ENCODE data around the gene VANGL2.
"Not testable (repeated sequence)": the region's sequence is repeated elsewhere in the genome, so short reads cannot be mapped to it uniquely, and the experiment has no call there.

VANGL2 gene

DNA sequence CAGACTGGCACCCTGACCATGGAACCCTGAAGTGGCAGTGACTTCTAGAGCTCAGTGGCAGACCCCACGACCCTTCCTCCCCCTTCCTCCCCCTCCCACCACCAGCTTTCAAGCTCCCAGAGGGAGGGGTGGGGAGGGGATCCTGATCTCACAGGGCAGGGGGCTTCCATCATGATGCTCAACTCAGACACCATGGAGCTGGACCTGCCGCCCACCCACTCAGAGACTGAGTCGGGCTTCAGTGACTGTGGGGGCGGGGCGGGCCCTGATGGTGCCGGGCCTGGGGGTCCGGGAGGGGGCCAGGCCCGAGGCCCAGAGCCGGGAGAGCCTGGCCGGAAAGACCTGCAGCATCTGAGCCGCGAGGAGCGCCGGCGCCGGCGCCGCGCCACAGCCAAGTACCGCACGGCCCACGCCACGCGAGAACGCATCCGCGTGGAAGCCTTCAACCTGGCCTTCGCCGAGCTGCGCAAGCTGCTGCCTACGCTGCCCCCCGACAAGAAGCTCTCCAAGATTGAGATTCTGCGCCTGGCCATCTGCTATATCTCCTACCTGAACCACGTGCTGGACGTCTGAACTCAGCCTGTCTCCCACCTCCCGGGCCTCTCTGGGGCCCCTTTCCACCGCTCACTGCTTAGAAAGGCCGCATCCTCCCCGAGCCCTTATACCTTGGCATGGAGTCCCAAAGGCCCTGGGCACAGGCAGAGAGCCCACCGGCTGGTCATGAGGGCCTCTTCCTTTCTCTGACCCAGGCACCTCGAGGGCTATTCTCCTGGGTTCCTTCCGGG lies 29.6 kb upstream of the VANGL2 start:
- no peak for DNase-seq

DNA sequence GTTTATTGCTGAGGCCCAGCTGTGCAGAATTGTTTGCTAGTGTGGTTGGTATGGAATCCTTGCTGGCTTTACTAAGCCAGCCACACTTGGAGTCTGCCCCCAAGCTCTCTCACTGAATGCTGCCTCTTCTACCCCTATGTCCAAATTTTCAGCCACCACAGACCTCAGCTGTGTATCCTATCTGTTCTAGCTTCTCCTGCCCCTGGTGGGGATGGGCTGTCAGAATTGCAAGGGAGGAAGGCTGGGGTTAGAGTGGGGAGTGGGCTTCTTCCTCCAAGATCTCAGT lies 29.1 kb upstream of the VANGL2 start:
- no peak for DNase-seq

DNA sequence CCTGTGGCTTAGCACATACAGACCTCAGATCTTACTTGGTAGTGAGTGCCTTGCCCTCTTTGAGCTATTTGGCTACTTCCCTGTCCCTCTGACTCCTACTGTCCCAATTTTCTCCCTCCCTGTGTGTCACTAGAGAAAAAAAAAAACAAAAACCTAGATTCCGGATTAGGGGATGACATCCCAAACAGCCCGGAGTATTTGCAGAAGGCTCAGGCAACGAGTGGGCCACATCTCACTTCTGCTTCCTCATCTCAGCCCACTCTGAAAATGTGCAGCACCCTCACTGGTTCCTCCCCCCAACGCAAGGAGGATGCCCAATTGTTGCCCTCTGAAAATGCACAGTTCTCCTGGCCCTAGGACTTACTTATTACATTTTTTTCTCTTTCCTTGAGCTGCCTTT lies 28.6 kb upstream of the VANGL2 start:
- no peak for DNase-seq

DNA sequence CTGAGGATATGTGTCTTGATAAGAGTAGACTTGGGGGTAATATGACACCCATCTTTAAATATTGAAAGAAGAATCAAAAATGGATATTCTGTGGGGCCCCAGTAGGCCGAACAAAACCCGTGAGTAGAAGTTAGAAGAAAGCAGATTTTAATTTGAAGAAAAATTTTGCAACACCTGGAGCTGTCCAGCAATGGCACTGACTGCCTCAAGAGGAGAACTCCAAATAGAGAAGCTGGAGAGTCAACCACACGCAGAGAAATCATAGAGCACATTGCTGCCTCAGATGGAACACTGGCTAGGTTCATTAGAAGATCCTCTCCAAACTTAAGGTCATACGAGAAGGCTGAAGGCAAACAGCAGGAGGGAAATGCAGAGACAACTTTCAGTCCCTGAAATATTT lies 26.7 kb upstream of the VANGL2 start:
- no peak for DNase-seq

DNA sequence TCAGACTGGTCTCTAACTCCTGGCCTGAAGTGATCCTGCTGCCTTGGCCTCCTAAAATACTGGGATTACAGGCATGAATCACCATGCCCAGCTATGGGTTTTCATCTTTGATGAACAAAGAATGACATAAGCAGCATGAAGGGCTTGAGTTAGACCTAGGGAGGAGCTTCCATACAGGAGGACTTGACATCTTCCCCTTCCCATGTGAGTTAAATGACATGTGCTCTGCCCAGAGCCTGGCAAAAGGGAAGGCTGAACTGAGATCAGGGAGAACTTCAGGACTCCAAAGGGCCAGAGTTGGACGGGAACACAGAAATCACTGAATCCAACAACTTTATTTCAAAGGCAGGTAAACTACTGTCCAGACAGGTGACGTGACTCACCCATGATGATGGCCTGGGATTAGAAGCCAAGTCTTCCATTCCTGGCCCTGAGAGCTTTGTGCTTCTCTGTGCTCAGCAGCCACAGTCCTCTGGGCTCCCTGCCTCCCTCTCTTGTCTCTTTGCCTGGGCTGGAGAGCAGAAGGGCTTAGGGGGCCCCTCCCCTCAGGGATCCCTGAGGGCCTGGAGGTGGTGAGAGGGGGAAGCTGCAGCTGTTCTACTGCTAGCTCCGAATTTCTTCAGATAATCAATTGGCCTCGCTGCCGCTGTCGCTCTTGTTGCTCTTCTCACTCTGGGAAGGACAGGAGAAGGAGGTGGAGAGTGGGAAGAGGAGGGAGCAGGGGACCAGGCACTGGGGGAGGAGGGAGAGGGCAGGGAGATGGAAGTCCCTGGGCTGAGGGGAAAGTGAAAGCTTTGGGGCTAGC lies 25.9 kb upstream of the VANGL2 start:
- peak; percentile 40 for DNase-seq

DNA sequence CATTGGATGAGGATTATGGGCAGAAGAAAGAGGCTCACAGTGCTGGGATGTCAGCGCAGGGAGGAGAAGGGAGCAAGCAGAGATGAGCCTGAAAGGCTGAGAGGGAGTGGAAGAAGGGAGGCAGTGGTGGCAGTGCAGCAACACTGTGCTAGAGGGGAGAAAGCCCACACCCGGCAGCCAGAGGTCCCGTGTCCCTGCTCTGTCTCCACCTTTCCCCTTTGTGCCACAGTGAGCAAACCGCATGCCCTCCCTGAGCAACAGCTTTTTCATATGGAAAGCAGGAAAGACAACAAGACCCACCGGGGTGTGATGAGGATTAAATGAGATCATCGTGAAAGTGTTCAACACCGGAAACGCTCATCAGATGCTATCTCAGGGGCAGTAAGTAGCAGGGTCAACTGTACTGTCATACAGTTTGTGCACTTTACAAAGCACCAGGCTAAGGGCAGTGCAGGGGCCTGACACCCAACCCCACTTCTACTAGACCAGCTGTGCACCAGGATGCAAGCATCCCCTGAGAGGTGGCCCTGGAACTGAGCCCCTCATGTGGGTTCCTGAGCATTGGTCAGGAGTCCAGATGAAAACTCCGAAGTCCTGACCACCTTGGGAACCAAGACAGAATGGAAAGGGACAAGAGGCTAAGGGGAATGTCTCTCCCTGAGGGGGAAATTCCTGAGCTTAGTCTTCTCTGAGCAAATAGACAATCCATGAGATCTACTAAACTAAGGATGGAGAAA lies 24.4 kb upstream of the VANGL2 start:
- DNase-seq = no peak

DNA sequence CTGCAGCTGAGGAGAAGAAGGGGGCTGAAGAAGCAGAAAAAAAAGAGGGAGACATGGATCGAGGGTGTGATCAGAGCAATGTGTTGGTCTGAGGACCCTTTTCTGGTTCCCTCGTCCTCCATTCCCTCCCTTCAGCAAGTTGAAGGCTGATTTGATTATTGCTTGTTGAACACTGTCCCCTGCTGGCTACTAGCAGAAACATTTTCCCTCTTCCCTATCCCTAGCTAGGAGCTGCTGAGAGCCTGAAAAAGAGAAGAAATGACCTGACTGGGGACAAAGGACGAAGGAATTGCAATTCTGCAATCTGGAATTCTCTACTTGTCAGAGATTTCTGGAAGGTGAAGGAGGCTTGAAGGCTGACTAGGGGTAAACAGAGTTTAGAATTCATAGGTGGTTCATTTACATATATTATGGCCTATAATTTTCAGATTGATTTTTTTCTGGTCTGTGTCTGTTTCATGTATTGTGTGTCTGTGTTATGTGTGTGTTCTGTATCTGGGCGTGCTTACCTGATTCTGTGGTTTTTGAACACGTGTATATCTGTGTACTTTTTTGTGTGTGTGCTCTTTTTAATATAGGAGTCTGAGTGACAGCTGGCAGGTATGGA lies 23.7 kb upstream of the VANGL2 start:
- peak; percentile 62 for DNase-seq

DNA sequence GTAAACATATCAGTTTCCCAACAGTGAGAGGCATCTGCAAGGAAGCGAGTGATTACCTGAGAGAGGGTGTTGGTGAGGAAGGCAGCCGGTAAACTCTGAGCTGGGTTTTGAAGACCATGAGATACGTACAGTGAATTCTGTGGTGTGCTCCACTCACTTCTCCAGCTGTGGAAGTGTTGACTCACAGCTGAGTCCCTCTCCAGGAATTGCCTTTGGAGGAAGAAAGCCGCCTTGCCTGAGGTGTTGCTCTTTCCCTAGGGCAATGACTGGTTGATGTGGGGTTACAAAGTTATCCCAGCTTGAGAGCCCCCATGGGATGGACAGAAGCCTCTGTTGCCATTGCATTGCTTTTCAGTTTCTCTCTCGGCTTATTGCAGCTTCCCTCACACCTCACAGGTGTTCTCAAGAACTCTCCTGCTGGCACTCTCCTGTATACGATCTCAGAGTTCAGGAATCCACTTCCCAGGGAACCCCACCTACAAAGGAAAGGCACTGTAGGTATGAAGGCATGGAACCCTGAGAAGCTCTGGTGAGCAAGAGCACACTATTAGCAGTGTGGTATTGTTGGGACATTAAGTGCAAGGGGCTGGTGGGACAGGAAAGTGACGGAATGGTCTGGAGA lies 22.7 kb upstream of the VANGL2 start:
- DNase-seq = no peak

DNA sequence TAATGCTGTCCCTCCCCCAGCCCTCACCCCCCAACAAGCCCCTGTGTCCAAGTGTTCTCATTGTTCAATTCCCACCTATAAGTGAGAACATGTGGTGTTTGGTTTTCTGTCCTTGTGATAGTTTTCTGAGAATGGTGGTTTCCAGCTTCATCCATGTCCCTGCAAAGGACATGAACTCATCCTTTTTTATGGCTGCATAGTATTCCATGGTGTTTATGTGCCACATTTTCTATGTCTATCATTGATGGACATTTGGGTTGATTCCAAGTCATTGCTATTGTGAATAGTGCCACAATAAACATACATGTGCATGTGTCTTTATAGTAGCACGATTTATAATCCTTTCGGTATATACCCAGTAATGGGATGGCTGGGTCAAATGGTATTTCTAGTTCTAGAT lies 15.6 kb upstream of the VANGL2 start:
- not testable (repeated sequence) for DNase-seq

DNA sequence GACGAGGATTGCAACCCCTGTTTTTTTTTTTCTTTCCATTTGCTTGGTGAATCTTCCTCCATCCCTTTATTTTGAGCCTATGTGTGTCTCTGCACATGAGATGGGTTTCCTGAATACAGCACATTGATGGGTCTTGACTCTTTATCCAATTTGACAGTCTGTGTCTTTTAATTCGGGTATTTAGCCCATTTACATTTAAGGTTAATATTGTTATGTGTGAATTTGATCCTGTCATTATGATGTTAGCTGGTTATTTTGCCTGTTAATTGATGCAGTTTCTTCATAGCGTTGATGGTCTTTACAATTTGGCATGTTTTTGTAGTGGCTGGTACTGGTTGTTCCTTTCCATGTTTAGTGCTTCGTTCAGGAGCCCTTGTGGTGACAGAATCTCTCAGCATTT lies 12.0 kb upstream of the VANGL2 start:
- DNase-seq = not testable (repeated sequence)

DNA sequence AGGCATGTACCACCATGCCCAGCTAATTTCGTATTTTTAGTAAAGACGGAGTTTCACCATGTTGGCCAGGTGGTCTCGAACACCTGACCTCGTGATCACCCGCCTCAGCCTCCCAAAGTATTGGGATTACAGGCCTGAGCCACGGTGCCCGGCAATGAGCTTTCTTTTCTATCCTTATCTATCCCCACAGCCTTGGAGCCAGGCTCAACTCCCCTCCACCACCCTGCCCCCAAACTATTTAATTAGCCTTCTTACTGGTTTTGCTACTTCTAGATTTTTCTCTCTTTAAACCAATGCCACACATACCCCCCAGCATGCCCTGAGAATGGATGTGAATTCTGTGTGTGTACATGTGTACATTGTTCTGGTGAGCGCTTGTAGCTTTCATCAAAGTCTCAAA lies 5.7 kb upstream of the VANGL2 start:
- no peak for DNase-seq

DNA sequence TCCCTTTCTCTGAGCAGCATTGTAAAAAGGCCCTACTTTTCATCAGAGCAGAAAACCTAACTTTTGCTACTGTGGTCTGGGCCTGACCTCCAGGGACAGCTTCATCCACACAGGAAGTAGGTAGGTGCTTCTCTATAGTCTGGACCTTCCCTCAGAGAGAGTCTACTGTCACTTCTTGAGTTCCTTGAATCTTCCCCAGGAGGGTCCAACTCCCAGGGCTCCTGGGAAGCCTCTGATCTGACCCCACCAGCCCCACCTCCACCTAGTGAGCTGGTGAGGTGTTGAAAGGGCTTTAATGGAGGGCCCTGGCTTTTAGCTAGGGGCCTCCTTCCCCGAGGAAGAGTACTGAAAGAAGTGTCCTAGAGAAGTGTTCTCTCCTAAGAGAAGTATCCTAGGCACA lies 2.7 kb upstream of the VANGL2 start:
- DNase-seq = no peak

DNA sequence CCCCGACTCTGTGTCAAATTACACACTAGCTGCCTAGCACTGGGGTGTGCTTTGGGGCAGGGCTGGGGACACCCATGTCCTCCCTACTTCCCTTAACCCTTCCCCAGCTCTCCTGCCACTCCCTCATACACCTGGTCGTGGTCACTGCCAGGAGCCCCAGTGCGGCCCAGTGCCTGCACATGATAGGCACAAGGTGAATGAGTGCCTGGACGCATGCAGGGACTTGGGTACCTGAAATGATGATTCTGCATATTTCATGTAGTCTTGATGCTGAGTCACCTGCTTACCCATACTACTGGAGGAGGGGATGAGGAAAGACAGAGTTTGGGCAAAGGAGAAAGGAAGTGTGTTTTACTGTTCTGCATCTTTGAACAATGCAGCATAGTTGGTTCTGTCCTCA lies 1.5 kb upstream of the VANGL2 start:
- DNase-seq = no peak

DNA sequence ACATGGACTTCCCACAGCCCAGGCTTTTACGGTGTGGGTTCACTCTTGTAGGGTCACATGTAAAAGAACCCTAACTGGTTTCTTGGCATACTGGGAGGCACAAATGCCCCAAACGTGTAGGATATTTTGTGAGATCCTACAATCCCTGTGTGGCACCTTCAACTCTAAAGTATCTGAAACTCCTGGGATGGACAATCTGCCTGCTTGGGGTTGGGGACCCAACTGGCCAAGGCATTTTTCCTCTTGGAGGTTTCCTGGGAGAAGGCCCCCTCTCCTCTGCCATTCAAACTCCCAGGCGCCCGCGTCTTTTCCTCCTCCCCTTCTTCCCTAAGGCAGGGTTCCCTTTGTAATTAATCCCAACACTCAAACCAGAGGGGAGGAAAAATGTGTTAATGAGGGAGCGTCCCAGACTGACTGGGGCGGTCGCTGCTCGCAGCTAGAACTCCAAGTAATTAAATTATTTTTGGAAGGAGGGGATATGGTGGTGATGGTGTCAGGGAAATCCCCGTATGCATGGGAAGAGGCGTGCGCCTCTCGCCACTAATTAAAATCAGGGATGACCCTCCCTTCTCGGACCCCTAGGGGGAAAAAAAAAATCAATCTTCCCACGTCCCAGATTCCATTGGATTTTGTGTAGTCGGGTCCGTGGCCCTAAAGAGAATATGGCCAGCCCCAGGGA lies 681 bp upstream of the VANGL2 start:
- no peak for DNase-seq

DNA sequence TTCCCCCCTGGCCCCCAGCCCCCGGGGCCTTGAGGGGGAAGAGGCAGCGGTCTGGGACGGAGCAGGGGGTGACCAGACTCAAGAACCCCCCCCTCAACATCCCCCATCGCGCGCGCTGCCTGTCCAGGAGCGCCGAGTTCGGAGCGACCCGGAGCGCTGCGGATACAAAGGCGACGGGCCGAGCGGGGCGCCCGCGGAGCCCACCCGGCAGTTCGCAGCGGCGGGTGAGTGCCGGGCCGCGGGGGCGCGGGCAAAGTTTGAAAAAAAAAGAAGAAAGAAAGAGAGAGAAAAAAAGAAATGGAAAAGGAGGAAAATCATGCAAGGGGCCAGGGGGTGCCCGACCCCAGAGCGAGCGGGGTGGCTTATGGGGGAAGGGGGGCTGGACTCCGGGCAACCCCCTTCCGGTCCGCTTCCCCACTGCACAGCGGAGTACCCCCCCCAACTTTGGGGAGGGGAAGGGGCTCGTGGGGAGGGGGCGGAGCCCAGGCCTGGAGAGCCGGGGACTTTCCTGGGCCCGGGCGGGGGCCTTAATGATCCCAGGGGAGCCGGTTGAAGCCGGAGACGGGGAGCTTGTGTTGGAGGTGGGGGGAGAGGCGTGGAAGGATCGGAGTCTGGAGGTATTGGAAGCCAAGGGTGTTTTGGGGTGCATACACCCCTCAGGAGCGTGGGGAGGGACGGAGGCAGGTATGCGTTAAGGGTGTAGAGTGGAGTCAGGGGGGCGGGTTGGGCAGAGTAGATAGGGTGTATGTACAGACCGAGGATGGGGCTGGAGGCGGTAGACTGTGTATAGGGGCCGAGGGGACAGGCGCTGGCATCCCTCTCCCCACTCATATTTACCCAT lies 502 bp downstream of the VANGL2 start:
- DNase-seq = peak; percentile 31

DNA sequence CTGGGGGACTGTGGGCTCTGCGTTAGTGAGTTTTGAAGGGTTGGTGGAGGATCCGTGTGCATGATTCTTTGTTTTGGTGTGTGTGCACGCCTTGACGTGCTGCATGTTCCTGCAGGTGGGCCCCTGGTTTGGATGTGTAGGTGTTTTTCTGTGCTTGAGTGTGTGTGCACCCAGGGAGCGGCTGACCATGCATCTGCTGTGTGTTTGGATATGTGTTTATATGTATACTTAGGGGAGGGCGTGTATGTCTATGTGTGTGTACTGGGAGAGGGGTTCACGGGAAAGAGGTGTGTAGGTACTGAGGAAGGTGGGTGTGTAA lies 1.1 kb downstream of the VANGL2 start:
- DNase-seq = no peak

DNA sequence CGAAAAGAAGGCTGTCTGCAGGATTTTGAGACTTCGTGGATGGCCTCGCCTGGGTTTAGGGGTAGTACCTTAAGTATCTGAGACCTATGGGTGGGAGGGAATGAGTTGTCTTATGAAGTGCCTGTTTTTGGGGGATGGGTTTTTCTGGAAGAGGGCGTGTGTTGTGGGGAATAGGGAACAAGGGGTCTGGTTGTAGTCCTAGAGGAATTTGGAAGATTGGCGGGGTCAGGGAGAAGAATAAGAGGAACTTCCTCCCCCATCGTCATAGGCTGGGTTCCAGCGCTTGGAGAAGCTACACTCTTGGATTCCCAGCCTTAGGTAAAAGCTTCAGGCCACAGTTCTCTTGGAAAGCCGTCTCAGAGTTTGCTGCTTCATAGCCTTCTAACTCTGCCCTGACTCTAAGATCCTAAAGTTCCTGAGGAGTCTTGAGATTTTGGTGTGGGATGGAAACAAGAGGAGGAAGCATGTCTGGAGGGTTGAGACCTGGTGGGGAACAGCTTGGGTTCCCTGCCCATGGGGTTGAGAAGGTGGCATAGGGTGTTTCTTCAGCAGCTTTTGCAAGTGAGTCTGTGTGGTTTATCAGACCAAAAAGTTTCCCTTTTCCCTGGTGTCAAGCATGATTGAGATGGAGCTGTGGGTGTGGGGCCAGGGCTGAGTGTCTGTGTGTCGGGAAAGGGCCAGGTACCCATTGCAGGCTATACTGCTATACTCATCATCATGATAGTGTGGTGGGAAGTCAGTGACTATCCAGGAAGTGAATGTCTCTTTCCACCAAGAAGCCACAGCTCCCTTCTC lies 1.8 kb downstream of the VANGL2 start:
- DNase-seq = no peak

DNA sequence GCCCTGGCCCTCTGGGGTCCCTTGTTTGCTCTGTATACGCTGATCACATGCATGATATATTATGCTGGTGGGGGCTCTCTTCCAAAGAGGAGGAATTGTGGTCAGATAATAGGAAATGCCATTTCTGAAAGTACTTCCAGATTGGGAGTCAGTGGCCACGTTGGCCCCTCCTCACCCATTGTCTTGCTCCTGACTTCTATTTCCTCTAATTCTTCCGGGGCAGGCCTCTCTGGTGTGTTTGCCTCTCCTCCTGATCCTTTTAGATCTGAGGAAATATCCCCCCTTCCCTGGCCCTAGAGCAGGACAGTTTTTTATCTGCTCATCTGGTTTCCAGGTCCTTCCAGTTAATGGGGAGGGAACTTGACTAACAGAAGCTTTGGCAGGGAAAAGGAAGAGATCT lies 2.9 kb downstream of the VANGL2 start:
- no peak for DNase-seq

DNA sequence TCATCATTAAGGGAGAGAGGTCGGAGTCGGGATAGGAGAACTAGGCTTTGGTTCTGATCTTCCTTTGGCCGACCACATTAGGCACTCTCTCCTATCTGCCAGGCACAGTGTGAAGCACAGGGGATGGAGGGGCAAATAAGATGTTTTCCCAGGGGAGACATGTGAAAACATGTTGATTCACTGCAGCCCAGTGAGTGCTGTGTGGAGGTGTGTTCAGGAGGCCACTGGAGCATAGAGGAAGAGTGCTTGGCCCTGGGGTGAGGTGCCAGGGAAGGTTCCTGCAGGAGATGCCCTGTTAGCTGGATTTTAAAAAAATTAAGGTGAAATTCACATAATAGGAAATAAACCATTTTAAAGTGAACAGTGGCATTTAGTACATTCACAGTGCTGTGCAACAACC lies 3.7 kb downstream of the VANGL2 start:
- no peak for DNase-seq

DNA sequence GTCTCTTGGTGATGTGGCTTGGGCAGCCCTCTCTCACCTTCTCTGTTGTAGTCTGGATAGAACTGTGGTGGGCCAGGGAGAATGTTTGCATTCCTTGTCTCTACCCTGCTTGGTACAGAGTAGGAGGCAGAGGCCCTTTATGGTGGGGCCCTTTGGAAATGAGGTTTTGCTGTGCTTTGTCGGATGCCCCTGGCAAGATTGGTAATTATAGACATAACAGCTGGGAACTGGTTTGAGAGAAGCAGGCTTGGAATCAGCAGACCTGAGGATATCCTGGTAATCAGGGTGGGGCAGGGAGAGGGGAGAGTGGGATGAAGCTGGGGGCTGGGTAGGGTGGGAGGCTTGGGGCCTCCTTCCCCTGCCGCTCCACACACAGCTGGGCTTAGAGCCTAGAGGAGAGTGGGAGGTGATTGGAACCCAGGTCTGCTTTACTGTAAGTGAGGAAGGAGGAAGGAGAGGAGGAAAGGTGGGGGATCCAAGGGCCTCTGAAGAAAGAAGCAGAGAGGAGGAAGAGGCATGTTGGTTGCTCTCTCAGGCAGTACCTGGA lies 5.0 kb downstream of the VANGL2 start:
- DNase-seq = no peak
